GM19397 (cell line): ENCODE measurements around the gene BMP2K.

Experiments used
- ATAC-seq: cut with Tn5 transposase; IDR thresholded peaks from one replicate; pipeline ENCODE4 v1.9.1; 2021; ENCODE audit warnings: mild to moderate bottlenecking, moderate library complexity; ENCODE audit not compliant: unreplicated experiment

BMP2K gene

DNA sequence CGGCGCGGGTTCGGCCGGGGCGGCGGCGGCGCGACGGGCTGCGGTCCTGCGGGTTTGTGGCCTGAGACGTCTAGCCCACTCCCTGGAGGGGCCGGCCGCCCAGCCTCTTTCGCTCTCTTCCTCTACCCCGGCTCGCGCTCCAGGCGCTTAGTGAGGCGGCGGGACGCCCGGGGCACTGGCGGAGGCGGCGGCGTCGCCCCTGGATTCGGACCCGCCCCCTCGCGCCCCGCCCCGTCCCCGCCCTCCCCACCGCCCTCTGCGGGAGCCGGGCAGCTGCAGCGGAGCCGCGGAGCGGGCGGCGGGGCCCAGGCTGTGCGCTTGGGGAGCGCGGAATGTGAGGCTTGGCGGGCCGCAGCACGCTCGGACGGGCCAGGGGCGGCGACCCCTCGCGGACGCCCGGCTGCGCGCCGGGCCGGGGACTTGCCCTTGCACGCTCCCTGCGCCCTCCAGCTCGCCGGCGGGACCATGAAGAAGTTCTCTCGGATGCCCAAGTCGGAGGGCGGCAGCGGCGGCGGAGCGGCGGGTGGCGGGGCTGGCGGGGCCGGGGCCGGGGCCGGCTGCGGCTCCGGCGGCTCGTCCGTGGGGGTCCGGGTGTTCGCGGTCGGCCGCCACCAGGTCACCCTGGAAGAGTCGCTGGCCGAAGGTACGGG, at the start of gene BMP2K:
Gene BMP2K (plus strand): TSS at position 272 of the 650 bp plus-strand sequence. CDS start 194 bp downstream, at position 466.
- peak; percentile 75 for ATAC-seq

DNA sequence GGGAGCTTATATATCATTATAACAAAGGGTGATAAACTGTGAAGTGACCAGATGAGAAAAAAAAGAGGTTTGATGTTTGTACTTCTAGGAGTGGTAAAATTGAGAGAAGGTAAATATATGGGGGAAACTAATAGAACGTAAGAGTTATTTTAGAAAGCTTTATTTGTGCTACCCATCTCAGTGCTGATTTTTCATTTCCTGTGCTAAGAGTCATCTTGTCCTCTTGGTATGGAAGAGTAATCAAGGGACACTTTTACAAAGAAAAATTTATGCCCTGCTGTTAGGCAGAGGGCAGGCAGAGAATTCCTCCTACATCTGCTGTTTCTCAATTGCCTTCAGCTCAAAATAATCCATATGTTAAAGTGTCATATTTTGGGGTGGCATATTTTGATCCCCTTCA, 49.6 kb upstream of the BMP2K start:
- ATAC-seq = no peak

DNA sequence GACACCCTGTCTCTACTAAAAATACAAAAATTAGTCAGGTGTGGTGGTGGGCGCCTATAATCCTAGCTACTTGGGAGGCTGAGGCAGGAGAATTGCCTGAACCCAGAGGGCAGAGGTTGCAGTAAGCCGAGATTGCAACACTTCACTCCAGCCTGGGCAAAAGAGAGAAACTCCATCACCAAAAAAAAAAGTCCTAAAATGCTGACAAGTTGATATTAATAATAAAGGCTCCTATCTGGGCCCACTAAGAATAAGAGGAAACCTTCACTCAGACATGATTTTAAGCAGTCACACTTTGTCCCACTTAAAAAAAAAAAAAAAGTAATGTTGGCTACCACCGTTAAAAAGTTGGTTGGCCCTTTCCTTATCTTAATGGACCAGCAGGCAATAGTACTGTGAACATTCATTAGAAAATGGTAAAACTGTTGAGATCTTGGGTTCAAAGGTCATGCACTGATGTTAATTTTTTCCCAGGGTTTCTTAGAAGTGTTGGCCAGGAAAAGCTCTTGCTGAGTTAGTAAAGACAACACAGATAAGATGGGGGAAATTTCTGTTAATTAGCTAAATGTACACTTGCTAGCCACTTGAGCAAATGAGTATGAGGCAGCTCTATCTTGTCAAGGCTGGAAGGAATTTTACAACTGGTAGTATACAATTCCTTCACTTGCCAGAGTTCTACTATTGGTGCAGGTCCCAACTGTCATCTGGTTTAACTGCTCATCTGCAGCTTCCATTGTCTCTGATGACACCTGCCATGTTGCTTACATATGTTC, 43.6 kb upstream of the BMP2K start:
- ATAC-seq = no peak

DNA sequence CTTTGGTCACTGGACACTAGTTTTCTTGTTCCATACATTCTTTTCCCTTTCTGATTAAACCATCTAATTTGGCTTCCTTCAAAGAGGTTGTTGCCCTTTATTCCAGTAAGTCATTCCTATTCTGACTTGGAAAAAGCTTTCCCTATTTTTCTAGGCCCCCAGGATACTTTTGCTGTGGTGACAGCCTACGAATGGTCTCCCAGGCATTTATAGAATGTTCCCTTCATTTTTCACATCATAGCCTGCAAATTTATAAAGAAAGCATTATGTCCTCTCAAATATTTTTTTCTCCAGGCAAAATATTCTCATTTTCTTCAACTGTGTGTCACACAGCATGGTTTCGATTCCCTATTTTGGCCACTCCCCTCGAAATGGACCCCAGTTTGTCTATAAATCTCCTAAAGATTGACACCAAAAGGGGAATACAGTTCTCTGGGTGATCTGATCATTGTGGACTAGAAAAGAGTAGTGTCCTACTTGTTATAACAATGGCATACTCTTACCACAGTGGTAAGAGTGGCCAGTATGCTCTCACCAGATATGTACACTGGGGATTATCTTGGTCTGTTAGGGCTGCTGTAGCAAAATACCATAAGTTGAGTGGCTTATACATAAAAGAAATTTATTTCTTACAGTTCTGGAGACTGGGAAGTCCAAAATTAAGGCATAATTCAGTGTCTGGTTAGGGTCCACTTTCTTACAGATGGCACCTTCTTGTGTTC, 41.5 kb upstream of the BMP2K start:
- no peak for ATAC-seq

DNA sequence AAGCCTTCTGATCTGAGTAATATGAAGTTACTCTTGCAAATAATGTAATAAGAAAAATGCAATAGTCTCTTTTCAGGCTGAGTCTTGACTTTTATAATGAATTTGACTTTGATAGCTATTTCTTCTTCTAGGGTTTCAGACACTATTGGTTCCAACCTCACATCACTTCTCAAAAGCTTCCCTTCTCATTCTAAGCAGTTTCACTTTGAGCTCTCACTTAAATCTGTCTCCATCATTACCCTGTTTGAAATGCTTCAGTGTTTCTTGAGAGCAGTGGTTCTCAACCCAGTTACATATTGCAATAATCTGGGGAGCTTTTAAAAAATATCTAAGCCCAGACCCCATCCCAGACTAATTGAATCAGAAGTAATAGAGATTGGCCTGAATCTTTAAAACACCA, 40.5 kb upstream of the BMP2K start:
- ATAC-seq = no peak

DNA sequence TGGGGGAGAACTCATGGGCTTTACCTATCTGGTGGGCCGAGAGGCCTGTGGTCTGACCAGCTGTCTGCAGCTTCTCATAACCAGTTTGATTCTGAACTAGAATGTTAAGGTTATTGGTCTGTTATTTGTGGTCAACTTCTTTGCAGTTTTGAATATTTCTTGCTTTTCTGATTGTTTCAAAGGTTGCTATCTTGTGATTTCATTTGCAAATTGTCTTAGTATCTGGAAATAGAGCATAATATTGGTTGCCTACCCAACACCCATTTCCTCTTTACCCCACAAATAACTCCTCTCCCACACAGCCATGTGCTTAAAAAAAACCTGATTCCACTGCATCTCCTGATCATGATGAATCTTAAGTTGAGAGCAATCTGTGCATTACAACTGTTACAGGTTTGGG, 39.1 kb upstream of the BMP2K start:
- ATAC-seq = peak; percentile 62

DNA sequence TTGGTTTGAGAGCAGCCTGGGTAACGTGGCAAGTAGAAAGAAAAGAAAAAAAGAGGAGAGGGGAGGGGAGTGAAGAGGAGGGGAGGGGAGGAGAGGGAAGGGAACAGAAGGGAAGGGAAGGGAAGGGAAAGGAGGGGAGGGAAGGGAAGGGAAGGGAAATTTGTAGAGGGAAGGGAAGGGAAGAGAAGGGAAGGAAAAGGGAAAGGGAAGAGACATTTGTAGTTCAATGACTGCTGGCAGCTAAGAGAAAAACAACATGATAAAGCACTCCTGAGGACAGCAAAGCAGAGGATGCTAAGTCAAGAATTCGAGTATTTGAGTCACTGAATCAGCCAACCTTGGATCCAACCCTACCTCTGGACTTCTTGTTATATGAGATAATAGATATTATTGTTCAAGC, 38.2 kb upstream of the BMP2K start:
- ATAC-seq = no peak

DNA sequence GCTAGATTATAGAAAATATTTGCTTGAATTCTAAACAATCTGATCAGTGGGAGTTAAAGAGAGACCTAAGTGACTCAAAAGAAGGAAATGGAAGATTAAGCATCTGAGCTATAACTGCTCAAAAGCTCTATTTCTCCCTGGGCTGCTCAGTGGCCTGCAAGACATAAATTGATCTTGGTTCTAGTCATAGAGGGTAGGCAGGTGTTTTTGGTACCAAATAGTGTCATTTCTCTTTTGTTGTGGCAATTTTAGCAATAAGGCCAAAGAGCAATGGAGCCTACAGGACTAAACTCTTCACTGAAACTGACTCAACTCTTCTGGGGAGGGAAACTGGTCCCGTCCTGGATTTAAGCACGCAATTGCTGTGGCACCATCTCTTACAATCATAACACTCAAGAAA, 33.9 kb upstream of the BMP2K start:
- ATAC-seq = no peak

DNA sequence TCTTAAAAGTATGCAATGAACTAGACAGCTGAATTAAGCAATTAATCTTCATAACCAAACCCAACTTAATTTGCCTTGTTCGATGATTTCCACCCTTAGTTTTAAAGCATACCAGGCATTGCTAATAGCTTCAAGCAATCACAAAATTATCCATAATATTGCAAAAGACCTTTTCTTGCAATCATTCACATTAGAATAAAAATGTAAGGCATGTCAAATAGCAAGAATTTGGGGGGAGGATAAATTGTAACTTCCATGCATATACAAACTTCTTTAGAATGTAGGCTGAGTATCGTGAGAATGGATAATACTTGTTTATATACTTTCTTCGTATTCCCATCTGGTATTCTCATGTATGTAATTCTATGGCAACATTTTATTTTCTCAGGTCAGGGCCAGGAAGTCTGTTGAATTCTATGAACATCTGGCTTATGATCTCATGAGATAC, 28.7 kb upstream of the BMP2K start:
- no peak for ATAC-seq

DNA sequence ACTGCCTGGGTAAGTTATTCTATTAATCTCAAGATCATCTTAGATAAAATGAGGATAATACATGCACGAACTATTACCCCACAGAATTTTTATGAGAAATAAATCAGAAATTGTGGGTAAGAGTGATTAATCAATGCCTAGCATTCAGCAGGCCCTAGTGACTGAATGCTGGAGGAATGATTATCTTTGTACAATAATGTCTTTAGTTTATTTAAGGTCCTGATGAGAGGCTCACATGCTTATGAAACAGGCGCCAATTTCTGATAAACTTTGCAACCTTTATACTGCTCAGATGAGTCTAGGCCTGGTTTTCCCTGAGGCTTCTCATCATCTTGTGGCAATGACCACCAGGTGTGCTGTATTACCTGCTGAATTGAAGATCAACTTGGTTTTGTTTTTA, 27.8 kb upstream of the BMP2K start:
- no peak for ATAC-seq

DNA sequence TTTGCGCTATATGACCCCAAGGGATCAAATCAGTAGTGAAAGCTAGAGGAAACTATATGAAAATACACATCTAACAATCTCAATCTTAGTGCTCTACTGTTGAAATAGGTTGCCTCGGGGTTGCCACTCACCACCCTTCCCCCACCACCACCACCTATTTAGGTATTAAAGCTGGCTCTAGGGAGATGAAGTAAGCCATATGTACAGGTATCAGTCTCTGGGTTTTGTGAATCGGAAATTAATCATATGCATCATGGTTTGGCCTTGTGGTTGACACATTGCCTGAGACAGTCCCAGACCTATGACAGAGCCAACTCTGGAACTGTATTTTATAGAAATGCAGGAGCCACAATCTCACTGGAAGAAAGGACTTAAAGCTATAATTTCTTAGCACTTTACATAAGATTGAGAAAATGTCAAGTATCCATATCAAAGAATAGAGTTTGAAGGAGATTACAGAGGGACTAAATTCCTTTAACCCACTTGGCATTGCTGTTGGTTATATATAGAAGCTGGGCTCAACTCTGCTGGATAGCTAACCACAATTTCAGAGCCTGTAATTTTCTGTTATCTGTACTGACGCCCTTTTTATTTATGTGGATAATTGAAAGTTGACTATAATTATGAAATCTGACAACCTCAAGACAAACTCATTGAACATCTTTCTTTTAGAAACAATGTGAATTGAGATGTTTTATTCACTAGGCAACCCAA, 26.7 kb upstream of the BMP2K start:
- no peak for ATAC-seq

DNA sequence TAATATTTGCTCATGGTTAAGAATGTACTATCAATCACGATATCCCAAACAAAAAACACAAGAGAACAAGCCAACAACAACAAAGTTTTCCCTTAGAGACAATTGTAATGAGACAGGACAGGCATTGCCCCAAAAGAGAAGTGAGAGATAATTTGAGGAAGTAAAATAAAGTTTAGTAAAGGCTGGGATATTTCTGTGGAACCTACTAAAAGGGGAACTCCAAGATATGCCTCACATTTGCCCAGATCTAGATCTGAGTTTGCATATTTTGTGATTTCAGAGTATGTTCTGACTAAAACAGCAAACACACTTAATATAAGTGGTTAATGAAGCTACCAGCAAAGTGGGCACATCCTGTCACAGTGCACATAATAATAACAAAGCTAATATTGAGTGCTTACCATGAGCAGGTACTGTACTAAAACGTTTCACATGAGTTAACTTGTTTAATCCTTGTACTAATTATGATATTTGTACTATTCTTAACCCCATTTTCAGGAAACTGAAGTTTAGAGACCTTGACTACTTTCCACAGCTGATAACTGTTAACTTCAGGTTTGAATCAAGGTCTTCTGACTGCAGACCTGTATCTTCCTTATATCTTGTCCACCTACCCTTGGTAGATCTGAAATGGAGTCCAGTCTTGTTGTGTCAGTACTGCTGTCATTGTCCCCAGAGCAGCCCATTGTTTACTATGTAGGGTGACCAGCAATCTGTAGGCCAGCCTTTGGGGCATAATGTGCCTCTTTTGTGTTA, 26.0 kb upstream of the BMP2K start:
- ATAC-seq = peak; percentile 91

DNA sequence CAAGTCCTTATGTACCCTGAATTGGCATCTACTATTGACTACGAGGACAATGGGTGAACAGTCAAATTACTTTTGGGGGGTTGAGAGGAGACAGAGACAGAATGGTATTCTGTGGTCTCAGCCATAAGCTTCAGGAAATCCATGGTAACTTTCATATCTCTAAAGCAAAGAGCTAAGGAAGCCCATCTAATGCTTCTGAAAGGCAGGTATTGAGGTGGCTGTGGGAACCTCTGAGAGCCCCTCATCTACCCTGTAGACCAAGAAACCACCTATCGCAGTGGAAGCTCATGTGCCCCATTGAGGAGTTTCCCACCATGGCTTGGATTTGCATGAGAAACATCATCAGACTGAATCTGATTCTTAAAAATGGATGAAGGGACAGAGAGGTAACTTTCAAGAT, 23.1 kb upstream of the BMP2K start:
- ATAC-seq = no peak

DNA sequence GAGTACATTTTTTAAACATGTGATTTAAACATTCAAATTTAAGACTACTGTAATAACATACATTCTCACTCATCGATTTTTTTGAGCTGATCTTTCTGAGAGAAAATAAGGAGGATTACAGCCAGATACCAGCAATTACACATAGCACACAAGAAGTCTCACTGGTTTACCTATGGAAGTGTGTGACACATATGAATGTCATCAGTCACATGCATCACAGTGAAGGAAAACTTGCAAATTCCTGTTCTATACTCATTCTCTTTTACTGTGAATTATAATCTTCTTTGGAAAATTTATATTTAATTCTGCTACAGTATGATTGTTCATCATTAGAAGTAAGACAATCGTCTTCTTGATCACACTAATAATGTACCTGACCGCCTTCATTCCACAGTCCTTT, 21.3 kb upstream of the BMP2K start:
- ATAC-seq = no peak

DNA sequence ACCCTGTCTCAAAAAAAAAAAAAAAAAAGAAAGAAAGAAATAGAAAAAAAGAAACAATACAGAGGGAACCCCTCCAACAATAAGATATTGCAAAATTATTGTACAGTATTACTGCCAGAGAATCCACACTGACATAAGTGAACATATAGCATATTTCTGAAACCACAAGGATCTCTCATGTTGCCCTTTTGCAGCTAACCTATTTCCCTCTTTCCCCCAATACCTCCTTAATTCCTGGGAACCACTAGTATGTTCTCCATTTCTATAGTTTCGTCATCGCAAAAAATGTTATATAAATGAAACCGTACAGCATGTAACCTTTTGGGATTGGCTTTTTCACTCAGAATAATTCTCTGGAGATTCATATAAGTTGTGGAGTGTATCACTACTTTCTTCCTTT, 20.0 kb upstream of the BMP2K start:
- no peak for ATAC-seq

DNA sequence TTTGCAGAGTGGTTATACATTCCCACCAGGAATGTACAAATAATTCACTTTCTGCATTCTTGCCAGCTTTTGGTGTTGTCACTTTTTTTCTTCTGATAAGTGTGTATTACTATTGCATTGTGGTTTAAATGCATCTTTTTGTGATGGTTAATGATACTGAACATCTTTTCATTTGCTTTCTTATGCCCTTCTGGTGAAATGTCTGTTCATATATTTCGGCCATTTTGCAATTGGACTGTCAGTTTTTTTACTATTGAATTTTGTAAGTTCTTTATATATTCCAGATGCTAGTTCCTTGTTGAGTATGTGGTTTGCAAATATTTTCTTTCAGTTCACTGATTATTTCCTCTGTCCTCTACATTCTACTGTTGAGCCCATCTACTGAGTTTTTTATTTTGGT, 19.4 kb upstream of the BMP2K start:
- no peak for ATAC-seq

DNA sequence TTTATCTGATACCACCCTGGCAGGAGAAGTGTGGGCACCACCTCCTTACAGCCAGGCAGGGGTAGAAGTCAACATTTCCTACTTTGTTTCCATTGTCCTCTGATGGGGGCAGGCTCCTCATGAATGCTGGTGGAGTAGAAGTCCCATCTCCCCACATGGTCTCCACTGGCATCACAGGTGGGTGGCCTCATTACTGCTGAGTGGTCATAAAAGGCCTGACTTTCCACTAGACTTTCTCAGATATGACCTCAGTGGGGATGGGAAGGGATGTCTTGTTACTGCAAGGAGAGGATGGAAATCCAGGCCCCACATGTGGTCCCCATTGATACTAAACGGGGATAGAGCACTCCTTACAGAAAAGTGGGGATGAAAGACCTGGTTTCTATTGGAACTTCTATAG, 18.6 kb upstream of the BMP2K start:
- ATAC-seq = no peak

DNA sequence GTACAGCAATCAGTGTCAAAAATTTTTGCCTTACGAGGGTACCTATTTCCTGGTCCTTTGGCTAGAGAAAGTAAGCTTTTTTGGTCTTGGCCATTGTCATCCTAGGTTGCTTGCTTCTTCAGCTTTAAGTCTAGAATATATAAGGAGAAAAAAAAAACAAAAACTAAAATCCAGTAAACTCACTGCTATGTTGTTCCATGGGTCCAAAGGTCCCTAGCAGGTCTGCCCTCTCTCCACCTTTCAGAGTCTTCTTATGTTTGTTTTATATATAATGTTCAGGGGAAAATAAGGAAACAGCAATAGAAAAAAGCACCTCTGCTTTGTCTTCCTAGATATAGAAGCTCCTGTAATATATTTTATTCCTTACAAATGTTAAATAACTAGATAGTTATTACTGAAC, 18.1 kb upstream of the BMP2K start:
- ATAC-seq = no peak

DNA sequence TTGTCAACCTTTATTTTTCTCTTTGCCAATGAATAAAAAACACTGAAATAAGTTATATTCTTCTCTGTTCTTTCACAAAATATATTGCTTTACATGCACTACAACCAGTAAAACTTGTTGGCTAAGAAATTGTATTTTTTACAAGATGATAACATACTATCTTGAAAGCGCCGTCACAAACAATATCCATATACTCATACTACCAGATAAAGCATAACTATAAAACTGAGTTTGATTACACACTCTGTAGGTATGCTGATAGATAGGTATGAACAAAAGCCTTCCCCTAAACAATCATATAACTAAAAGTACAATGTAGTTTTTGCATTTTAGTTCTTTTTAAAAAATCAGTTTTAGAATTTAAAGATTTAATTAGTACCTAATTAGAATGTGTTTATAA, 13.6 kb upstream of the BMP2K start:
- ATAC-seq = no peak

DNA sequence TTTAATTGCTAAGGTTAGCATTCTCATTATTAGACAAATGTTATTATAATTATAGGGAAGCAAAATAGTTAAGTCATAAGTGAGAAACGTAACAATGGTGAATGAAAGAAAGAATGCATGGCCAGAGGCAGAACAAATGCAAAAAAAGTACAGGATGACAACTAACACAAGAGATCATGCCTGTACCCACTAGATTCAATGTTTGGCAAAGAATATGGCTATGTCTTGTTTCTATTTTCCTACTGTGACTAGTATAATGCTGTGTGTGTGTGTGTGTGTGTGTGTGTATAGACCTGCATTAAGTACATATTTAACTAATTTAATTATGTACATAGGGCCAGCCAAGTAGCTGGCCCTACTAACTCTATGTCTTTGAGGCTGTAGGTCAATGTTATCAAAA, 12.9 kb upstream of the BMP2K start:
- no peak for ATAC-seq
